ENCODE results near the gene PLK3. TPM values are rescaled to one million over a fixed set of nuclear protein-coding genes. Genes with fewer than 3 reads are reported as not detected.

The PLK3 gene
- total and polyA plus RNA-seq, 9 of the 15 experiments (the other 6 are each of a cell fraction or from before 2014, with no cell fraction given): 0.52 to 22.7 (median 11.0) TPM

- peak in 1 of 3 experiments; percentile 91; a peak in 2 of 6 replicates for TF ChIP-seq ZBTB11 (CRISPR knock-in tag; IDR thresholded peaks at IDR 0.05)
- TF ChIP-seq HNRNPL (IDR thresholded peaks at IDR 0.05; ENCODE audit: low read depth, low read length): peak; percentile 54; the same call in 1 of the 2 replicates
Observed at GRCh38 chr1:44807364-44808062, 7.3 kb downstream of the PLK3 start (continued).
